Parathyroid adenoma (tissue), 2 donors: ENCODE results near the gene LTBP1.
"Not testable (repeated sequence)": the region's sequence is repeated elsewhere in the genome, so short reads cannot be mapped to it uniquely, and the experiment has no call there.

ENCODE experiments used
- H2AFZ ChIP-seq: fragments of 300-600 bp; sonication (generic); one replicate; pipeline ENCODE4 v1.7.0; 2017; ENCODE audit warnings: antibody characterized with exemption, mild to moderate bottlenecking
- H3K27ac ChIP-seq: fragments of 300-600 bp; sonication (generic); one replicate; pipeline ENCODE4 v1.7.0; 2017
- H3K27me3 ChIP-seq: fragments of 300-600 bp; sonication (generic); one replicate; pipeline ENCODE4 v1.7.0; 2017; ENCODE audit warnings: low read length; ENCODE audit not compliant: control insufficient read depth, insufficient read depth
- H3K36me3 ChIP-seq: fragments of 300-600 bp; sonication (generic); one replicate; pipeline ENCODE4 v1.7.0; 2017; ENCODE audit warnings: low read length; ENCODE audit not compliant: control insufficient read depth, insufficient read depth
- H3K4me1 ChIP-seq: fragments of 300-600 bp; sonication (generic); one replicate; pipeline ENCODE4 v1.7.0; 2017; ENCODE audit warnings: control low read depth
- H3K4me2 ChIP-seq: fragments of 300-600 bp; sonication (generic); one replicate; pipeline ENCODE4 v1.7.0; 2017; ENCODE audit warnings: low read length
- H3K4me3 ChIP-seq: fragments of 300-600 bp; sonication (generic); one replicate; pipeline ENCODE4 v1.7.0; 2017; ENCODE audit warnings: low read depth, low read length
- H3K79me2 ChIP-seq: fragments of 300-600 bp; sonication (generic); one replicate; pipeline ENCODE4 v1.7.0; 2017; ENCODE audit warnings: control low read depth
- H3K9ac ChIP-seq: fragments of 300-600 bp; sonication (generic); one replicate; pipeline ENCODE4 v1.7.0; 2017; ENCODE audit warnings: mild to moderate bottlenecking
- H3K9me3 ChIP-seq: fragments of 300-600 bp; sonication (generic); one replicate; pipeline ENCODE4 v1.7.0; 2017; ENCODE audit warnings: low read length; ENCODE audit not compliant: control insufficient read depth
- TF ChIP-seq, protein P1 (sequence below): fragments of 300-600 bp; sonication (generic); IDR thresholded peaks from one replicate; pipeline ENCODE4 v1.7.0; 2017; ENCODE audit warnings: antibody characterized with exemption, mild to moderate bottlenecking
- donor health status: primary hyperparathyroidism.

The LTBP1 gene

DNA sequence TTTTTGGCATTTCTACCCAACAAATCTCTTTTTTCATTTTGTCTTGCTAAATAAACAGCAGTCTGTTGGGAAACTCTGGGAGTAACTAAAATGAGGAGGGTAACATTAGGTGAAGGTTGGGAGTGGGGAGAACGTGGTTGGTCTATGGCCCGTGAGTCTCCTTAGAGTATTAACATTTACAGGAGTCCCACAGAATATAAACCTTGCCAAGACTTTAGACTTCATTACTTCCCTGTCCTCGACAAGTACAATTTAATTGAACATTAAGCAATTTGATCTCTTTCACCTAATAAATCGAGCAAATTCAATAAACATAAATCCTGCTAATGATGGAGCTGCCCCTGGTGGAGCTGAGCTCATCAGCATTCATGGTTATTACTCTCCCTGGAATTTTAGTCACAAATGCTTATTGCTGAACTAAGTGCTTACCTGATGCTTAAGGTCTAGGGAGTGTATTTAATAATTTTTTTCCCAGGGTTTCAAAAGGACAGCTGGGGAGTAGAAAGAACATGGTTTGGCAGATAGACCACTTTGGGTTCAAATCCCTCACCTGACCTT, 434.6 kb downstream of the LTBP1 start:
- Histone ChIP-seq H3K4me1 (no peaks in the 10 kb centered on the region), H2AFZ (no peak overlapping the region), H3K36me3 (no peaks in the 10 kb centered on the region), H3K9ac (no peak overlapping the region), H3K4me2 (no peak overlapping the region), H3K79me2 (no peaks in the 10 kb centered on the region), H3K27ac (no peak overlapping the region), H3K9me3 (no peaks in the 10 kb centered on the region), H3K27me3 (no peaks in the 10 kb centered on the region), H3K4me3 (no peak overlapping the region)
- TF ChIP-seq, protein P1, sequence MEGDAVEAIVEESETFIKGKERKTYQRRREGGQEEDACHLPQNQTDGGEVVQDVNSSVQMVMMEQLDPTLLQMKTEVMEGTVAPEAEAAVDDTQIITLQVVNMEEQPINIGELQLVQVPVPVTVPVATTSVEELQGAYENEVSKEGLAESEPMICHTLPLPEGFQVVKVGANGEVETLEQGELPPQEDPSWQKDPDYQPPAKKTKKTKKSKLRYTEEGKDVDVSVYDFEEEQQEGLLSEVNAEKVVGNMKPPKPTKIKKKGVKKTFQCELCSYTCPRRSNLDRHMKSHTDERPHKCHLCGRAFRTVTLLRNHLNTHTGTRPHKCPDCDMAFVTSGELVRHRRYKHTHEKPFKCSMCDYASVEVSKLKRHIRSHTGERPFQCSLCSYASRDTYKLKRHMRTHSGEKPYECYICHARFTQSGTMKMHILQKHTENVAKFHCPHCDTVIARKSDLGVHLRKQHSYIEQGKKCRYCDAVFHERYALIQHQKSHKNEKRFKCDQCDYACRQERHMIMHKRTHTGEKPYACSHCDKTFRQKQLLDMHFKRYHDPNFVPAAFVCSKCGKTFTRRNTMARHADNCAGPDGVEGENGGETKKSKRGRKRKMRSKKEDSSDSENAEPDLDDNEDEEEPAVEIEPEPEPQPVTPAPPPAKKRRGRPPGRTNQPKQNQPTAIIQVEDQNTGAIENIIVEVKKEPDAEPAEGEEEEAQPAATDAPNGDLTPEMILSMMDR = no peak

DNA sequence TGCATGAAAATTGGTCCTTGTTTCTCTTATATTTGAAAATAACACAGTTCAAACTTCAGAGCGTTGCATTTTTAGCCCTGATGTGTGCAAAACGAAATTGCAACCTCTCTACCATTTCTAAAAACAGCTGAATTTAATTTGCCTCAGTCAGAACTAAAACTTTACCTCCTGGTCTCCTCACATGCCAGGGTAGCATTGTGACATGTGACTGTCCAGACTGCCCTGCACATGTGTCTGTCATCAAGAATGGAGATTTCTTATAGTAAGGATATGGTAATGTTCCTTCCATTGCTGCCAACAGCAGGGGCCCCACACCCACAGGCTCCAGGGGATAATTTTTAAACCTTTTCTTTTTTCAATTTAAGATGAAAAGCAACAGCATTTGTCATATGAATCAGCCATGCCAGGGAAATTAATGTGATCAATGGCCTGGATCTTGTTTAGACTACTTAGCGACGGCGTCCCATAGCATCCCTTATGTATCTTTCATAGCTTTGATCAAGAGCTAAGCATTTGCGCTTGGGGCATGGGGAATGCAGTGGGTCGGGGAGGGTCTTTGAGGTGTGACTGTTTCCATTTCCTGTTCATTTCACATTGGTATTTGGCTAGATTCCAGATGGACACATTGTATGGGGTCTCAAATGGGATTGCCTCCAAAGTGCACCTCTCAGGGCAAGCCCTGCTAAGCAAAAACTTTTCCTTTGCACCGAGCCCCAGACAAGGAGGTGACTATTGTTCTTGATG, 437.3 kb downstream of the LTBP1 start:
- no peaks in the 10 kb centered on the region for H3K9me3 ChIP-seq
- no peak overlapping the region for H3K4me3 ChIP-seq
- no peak overlapping the region for H2AFZ ChIP-seq
- H3K79me2 ChIP-seq = no peaks in the 10 kb centered on the region
- TF ChIP-seq, protein P1 = no peak
- H3K36me3 ChIP-seq = no peaks in the 10 kb centered on the region
- H3K9ac ChIP-seq = no peak overlapping the region
- no peaks in the 10 kb centered on the region for H3K4me1 ChIP-seq
- H3K27me3 ChIP-seq = no peaks in the 10 kb centered on the region
- no peak overlapping the region for H3K27ac ChIP-seq
- no peak overlapping the region for H3K4me2 ChIP-seq

DNA sequence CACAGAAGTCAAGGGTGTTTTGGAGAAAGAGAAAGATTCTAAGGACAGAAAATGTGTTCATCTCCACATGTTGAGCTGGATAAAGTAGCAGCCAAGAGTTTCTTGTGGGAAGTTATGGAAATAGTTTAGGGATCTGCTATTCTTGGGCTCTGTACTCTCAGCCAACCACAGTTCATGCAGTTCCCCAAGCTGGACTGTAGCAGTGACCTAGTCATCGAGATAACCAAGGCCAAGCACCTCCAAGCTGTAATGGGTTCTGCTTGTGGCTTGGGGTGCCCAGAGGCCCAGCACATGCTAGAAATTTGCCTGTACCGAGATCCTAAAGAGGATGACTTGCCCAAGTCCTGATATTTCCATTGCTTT, 437.8 kb downstream of the LTBP1 start:
- Histone ChIP-seq H3K36me3 (no peaks in the 10 kb centered on the region), H3K27ac (no peak overlapping the region), H3K4me3 (no peak overlapping the region), H2AFZ (no peak overlapping the region), H3K4me2 (no peak overlapping the region), H3K27me3 (no peaks in the 10 kb centered on the region), H3K9ac (no peak overlapping the region), H3K9me3 (no peaks in the 10 kb centered on the region), H3K4me1 (no peaks in the 10 kb centered on the region), H3K79me2 (no peaks in the 10 kb centered on the region)
- TF ChIP-seq, protein P1 = no peak

DNA sequence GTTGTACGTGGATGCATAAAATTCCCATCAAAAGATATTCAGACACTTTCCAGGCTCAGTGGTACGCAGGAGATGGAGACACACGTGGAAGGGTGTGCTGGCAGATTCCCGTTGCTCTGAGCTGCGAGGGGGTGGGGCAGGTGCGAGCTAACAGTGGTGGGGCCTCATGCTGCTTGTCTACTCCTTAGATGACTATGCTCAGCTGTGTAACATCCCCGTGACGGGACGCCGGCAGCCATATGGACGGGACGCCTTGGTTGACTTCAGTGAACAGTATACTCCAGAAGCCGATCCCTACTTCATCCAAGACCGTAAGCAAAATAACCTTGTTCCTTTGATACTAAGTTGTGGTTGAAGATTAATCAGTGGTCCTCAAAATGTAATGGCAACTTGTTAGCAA, 442.2 kb downstream of the LTBP1 start:
- Histone ChIP-seq H3K4me2 (no peak overlapping the region), H3K9ac (no peak overlapping the region), H3K27me3 (no peaks in the 10 kb centered on the region), H2AFZ (no peak overlapping the region), H3K9me3 (no peaks in the 10 kb centered on the region), H3K27ac (no peak overlapping the region), H3K4me3 (no peak overlapping the region), H3K36me3 (no peaks in the 10 kb centered on the region), H3K79me2 (no peaks in the 10 kb centered on the region), H3K4me1 (no peaks in the 10 kb centered on the region)
- TF ChIP-seq, protein P1 = no peak

DNA sequence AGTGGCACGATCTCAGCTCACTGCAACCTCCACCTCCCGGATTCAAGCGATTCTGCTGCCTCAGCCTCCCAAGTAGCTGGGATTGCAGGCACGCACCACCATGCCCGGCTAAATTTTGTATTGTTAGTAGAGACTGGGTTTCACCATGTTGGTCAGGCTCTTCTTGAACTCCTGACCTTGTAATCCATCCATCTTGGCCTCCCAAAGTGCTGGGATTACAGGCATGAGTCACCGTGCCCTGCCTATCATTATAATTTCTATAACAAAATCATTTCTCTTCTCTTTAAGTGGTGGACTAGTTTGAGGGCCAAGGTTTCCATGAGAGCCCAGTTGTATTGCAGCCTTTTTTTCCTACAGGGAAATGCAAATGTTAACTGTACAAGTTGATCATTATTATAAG, 442.9 kb downstream of the LTBP1 start:
- not testable (repeated sequence) for H3K79me2 ChIP-seq, H3K27me3 ChIP-seq, H3K36me3 ChIP-seq, H3K4me2 ChIP-seq, H3K9ac ChIP-seq, H2AFZ ChIP-seq, H3K4me1 ChIP-seq, H3K27ac ChIP-seq, H3K4me3 ChIP-seq, H3K9me3 ChIP-seq
